Measurements from ENCODE around the gene SEMA4D.

SEMA4D gene

GRCh38 chr9:89446961-89447310, 51.0 kb downstream of the SEMA4D start:
- H3K27ac Mint-ChIP-seq = no peak overlapping the region
- peaks cover 5% of the 10 kb centered on the region for H3K4me1 Mint-ChIP-seq
- H3K36me3 Mint-ChIP-seq (ENCODE audit: low read depth) = no peaks in the 10 kb centered on the region
- TF ChIP-seq CTCF (IDR thresholded peaks at IDR 0.05; ENCODE audit: unreplicated experiment in 3 of 3) = no peak
- no peak overlapping the region for H3K4me3 Mint-ChIP-seq
- no peaks in the 10 kb centered on the region for H3K9me3 Mint-ChIP-seq
- H3K27me3 Mint-ChIP-seq (ENCODE audit: low read depth) = peaks cover 3% of the 10 kb centered on the region

- TF ChIP-seq CTCF (IDR thresholded peaks at IDR 0.05; ENCODE audit: unreplicated experiment in 3 of 3) = no peak
- Mint-ChIP-seq H3K27me3 (ENCODE audit: low read depth) (peaks cover 3% of the 10 kb centered on the region), H3K4me3 (no peak overlapping the region), H3K36me3 (ENCODE audit: low read depth) (no peaks in the 10 kb centered on the region), H3K9me3 (no peaks in the 10 kb centered on the region), H3K27ac (no peak overlapping the region), H3K4me1 (peaks cover 5% of the 10 kb centered on the region)
Observed at GRCh38 chr9:89446261-89446960, 51.5 kb downstream of the SEMA4D start.

- no peaks in the 10 kb centered on the region for H3K9me3 Mint-ChIP-seq
- H3K36me3 Mint-ChIP-seq (ENCODE audit: low read depth) = no peaks in the 10 kb centered on the region
- peaks cover 9% of the 10 kb centered on the region for H3K4me1 Mint-ChIP-seq
- no peak overlapping the region for H3K27ac Mint-ChIP-seq
- no peak overlapping the region for H3K4me3 Mint-ChIP-seq
- TF ChIP-seq CTCF (IDR thresholded peaks at IDR 0.05; ENCODE audit: unreplicated experiment in 3 of 3) = no peak
- peaks cover 3% of the 10 kb centered on the region for H3K27me3 Mint-ChIP-seq (ENCODE audit: low read depth)
Observed at GRCh38 chr9:89445801-89446251, 52.1 kb downstream of the SEMA4D start.

- TF ChIP-seq CTCF (IDR thresholded peaks at IDR 0.05; ENCODE audit: unreplicated experiment in 3 of 3) = no peak
- Mint-ChIP-seq H3K9me3 (no peaks in the 10 kb centered on the region), H3K4me3 (no peak overlapping the region)
Observed at GRCh38 chr9:89444925-89445765, 52.8 kb downstream of the SEMA4D start.

GRCh38 chr9:89444274-89444673, 53.6 kb downstream of the SEMA4D start:
- Mint-ChIP-seq H3K9me3 (no peaks in the 10 kb centered on the region), H3K27me3 (ENCODE audit: low read depth) (peaks cover 3% of the 10 kb centered on the region), H3K36me3 (ENCODE audit: low read depth) (no peaks in the 10 kb centered on the region), H3K27ac (no peak overlapping the region), H3K4me3 (no peak overlapping the region), H3K4me1 (peaks cover 11% of the 10 kb centered on the region)
- no peak for TF ChIP-seq CTCF (IDR thresholded peaks at IDR 0.05; ENCODE audit: unreplicated experiment in 3 of 3)

More at GRCh38 chr9:89444925-89445765, 52.8 kb downstream of the SEMA4D start:
- Mint-ChIP-seq H3K36me3 (ENCODE audit: low read depth) (no peaks in the 10 kb centered on the region), H3K27ac (no peak overlapping the region), H3K27me3 (ENCODE audit: low read depth) (peaks cover 3% of the 10 kb centered on the region), H3K4me1 (peaks cover 11% of the 10 kb centered on the region)
